Suppressor macrophage treated with lipopolysaccharide for 1 hour (primary cell): ENCODE results near the gene KRTAP1-4.
"Not testable (repeated sequence)": the region's sequence is repeated elsewhere in the genome, so short reads cannot be mapped to it uniquely, and the experiment has no call there.

Experiments used
- DNase-seq, 3 donors: peaks; one replicate each; pipeline ENCODE4 v3.0.0-alpha.2; 2020 to 2022

KRTAP1-4 gene

DNA sequence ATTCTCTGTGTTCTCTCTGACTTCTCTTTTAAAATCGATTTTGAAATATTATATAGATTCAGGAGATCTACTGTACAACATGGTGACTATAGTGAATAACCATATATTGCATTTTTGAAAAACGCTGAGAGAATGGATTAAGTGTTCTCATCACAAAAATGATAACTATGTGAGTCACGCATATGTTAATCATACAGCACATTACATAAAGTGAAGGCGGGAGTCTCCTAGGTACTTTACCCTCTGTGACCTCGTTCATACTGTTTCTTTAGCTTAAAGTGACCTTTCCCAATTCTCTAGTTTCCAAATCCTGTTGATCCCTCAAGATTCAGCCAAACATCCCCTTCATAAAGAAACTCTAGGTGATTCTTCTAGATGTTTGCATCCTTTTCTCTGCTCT, 27.2 kb downstream of the KRTAP1-4 start:
- DNase-seq: peak; percentile 7 to 72 (median 41)

DNA sequence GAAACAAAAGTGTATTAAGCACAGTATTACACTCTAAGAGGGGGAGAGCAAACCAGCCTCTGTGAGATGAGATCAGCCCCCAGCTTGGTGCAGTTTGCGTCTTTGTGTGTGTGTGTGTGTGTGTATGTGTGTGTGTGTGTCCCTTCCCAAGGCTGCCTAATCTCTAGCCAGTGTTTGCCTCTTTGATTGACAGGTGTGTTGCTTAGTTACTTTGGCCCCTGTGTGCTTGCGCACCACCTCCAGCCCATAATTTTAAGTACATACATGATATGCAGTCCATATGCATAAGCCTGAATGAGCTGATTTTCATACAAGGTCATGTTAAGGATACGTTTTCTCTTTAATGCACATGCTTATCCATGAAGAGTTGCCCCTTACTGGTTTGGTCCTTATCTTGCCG, 28.2 kb downstream of the KRTAP1-4 start:
- no peak for DNase-seq

DNA sequence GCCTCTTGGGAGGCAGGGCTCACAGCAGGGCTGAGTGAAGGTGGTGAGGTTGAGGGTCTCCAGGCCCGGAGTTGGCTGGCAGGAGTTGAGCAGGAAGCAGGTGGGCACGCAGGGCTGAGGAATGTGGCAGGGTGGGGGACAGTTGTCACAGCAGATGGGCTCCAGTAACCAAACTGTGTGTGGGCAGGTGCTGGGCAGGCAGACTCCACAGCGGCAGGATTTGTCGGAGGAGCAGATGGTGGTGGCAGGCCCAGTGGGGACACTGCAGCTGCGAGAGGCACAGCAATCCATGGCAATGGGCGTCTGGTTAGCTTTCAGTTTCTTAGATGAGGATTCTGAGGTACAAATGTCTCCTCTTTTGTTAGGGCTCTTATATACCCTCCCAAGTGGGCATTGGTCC, 30.4 kb downstream of the KRTAP1-4 start, which contains the start of gene KRTAP3-2:
Gene KRTAP3-2, minus strand, starts transcription at position 344 of the 400 bp plus-strand sequence. Its CDS starts 53 bp downstream, at position 291.
- DNase-seq: not testable (repeated sequence)

DNA sequence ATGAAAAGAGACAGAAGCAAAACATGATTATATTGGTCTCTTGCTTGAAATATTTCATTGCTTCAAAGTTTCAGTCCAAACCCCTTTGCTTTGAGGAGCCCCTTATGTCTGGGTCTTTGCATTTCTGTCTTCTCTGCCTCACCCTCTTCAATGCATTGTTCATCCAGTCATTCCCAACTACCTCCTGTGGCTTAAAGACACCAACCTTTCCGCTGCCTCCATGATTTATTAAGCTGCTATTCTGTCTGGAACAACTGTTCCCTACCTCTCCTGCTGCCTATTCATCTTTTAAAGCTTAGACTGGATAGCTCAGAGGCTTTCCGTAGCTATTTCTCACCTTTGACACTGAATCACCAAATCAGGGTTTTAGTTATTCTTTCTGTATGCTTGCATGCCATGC, 32.6 kb downstream of the KRTAP1-4 start:
- DNase-seq: no peak

DNA sequence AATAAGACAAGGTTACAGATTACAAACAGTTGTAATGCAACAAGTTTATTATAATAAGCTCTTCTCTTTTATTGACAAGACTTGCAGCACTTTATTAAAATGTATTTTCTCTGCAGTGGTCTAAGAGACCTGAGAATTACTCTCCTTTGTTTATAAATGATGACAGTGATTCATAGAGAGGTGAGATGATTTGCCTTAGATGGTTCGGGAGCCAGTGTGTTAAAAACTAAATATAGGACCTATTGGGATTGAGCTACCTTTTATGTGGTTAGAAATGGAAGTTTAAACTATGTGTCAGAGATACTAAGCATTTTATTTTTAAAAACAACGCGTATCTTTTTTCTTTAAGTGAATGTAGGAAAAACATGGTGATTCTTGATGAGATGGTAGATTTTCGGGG, 33.2 kb downstream of the KRTAP1-4 start:
- no peak for DNase-seq

DNA sequence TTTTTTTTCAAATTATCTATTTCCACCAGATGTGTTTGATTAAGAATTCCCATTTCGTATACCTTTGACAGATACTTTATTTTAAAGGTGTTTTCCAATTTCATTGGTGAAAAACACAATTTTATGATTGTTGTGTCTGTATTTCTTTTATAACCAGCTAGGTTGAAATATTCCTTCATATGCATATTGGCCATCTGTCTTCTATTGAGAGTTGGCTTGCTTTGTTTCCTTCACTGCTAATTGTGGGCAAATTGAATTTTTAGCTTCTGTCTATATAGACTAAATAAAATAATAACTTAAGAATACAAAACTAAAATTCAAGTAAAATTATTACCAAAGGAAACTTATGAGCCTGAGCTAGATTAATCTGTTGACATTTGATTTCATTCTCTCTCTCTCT, 34.9 kb downstream of the KRTAP1-4 start:
- DNase-seq: no peak

DNA sequence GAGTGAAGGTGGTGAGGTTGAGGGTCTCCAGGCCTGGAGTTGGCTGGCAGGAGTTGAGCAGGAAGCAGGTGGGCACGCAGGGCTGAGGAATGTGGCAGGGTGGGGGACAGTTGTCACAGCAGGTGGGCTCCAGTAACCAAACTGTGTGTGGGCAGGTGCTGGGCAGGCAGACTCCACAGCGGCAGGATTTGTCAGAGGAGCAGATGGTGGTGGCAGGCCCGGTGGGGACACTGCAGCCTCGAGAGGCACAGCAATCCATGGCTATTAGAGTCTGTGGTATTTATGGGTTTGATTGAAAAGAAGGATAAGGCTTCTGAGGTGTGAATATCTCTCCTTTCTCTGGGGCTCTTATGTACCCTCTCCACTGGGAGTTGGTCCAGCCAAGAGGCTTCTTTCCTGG, 36.2 kb downstream of the KRTAP1-4 start, which contains the start of gene KRTAP3-3:
Gene KRTAP3-3, minus strand, starts transcription at position 326 of the 400 bp plus-strand sequence. Its CDS starts 67 bp downstream, at position 259.
- DNase-seq: no peak

DNA sequence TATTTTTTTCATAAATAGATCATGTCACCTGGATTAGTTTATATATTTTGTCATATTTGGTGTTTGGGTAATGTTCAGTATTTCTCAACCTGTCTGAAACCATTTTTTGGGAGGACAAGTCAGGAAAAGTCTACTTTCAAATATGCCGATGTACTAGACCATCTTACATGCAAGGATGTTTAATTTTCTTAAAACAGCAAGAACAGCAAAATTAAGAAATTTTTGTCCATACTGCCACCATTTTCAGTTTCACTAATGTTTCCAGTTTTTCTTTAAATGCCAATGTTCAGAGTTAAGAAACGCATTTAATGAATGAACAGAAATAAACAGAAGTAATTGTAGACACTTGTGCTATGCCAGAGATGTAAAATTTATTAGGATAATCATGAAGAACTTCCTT, 36.9 kb downstream of the KRTAP1-4 start:
- DNase-seq: no peak

DNA sequence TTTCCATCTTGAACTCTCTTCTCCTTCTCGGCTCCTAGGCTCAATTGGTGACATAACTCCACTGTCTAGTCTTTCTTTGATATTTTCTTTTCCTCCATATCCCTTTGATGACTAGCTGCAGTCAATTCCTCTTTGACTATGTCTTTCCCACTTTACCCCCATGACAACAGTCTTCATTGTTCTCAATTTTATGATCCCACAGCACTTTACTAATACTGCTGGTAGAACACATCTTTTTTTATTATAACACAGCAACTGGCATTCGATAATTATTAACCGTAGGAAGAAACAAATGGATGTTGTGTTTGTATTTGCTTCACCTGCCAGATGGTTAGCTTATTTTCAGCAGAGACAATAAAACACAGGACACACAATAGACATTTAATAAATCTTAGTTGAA, 37.3 kb downstream of the KRTAP1-4 start:
- no peak for DNase-seq

DNA sequence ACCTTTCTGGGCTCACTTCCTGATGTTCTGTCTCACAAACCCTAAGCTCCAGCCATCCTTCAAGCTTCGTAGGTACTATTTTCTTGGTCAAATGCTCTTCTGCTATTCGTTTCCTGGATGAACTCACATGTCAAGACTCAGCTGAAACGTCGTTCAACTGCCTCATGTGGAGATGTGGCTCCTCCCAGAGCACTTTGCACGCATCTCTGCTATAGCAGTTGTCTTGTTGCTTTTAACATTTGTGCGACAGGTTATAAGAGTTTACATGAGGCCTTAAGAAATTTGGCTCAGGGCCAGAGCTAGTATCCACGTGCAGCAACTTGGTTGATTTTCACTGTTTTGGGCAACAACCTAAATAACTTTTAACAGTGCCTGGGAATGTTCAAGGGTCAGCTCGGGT, 43.1 kb downstream of the KRTAP1-4 start:
- no peak for DNase-seq

DNA sequence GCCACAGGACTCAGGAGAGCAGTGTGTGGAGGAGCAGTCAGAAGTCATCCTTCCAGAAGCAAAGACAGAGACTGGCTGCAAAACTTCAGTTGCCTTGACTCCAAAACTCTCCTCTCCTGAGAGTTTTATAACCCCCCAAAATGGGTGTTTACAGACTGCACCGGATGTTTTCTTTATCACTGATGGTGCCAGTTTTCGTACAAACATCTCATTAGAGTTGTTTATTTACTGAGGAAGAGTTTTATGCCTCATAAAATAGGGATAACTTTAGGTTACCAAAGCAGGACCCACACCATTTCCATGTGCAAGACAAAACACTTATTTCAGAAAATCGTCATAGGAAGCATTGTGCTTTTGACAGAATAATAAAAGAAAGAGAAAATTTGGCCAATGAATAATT, 45.8 kb downstream of the KRTAP1-4 start, which contains the start of gene KRT40:
Gene KRT40, minus strand, starts transcription at position 101 of the 400 bp plus-strand sequence. Its CDS starts 53 bp downstream, at position 48.
- no peak for DNase-seq

DNA sequence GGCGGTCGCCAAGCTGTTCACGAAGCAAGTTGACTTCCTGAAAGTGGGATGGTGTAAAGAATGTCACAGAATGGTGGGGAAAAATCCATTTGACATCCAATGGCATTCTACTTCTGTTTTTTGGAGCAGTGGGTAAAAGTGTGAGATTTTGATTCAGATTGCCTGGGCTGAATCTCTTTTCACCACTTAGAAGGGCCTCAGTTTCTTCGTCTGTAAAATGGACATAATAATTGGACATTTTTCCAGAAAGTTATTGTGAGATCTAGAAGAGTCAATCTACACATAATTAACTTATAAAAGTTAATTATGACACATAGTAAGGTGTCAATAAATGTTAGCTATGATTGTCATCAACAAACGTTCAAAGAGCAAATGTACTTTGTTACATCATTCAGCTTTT, 48.9 kb downstream of the KRTAP1-4 start:
- DNase-seq: no peak

DNA sequence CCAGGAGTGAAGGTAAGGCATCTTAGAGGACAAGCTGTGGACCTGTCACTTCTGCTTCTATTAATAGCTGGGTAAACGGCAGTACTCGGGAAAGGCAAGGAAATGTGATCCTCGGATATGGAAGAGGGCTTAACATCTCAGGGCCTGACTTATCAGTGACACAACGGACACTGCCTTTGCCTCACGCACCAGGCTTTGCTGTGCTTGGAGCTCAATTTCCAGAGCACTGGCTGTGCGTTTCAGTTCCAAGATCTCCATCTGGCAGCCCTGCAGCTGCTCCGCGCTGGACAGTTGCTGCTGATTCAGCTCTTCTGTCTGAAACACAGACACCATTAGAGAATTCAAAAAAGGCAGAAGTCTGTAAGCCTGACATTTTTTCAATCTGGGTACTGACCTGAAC, 49.4 kb downstream of the KRTAP1-4 start:
- no peak for DNase-seq

DNA sequence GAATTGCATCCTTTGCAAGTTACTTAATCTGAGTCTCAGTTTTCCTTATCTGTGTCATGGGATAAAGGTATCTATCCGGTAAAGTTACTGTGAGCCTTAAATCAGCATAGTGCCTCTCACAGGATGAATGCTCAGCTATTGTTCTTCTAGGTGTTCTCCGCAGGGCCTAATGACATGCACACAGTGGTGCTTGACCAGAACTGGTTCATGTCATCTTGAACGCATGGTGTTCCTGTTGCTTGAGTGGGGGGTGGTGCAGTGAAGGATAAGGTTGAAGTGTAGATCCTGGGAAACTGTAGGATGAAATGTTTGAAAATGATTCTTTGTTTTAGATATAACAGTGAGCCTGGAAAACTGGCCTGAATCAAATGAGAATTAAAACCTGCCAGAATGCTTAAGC, 49.9 kb downstream of the KRTAP1-4 start:
- DNase-seq: no peak
